Esophagus squamous epithelium (tissue), 5 donors: ENCODE data around the gene USP28. TPM values are rescaled to one million over a fixed set of nuclear protein-coding genes. Genes with fewer than 3 reads are reported as not detected.
"Not testable (repeated sequence)": the region's sequence is repeated elsewhere in the genome, so short reads cannot be mapped to it uniquely, and the experiment has no call there.

Source experiments
- DNase-seq: peaks from one replicate; lab custom pipeline; 2025; lab: John Stamatoyannopoulos, UW
- H3K27ac ChIP-seq, 4 donors: fragments of 200-600 bp; sonication (generic); one replicate each; pipeline ENCODE4 v1.5.1; 2016 to 2019; ENCODE audit warnings: mild to moderate bottlenecking in 1 of 4
- H3K27me3 ChIP-seq, 4 donors: fragments of 200-600 bp; sonication (generic); 1 replicate in 3 of 4; 2 replicates in 1 of 4; pipeline versions ENCODE4 v1.5.1 to v1.6.0; 2017 to 2021; ENCODE audit warnings: antibody characterized with exemption in 1 of 4
- H3K36me3 ChIP-seq, 3 donors: fragments of 200-600 bp; sonication (generic); one replicate each; pipeline ENCODE4 v1.5.1; 2016 to 2019
- H3K4me1 ChIP-seq, 3 donors: fragments of 200-600 bp; sonication (generic); one replicate each; pipeline ENCODE4 v1.5.1; 2017 to 2019
- H3K4me3 ChIP-seq, 4 donors: fragments of 200-600 bp; sonication (generic); 1 replicate in 3 of 4; 2 replicates in 1 of 4; pipeline ENCODE4 v1.5.1; 2016 to 2019; ENCODE audit warnings: mild to moderate bottlenecking in 2 of 4, moderate library complexity in 1 of 4
- H3K9me3 ChIP-seq, 3 donors: fragments of 200-600 bp; sonication (generic); one replicate each; pipeline ENCODE4 v1.5.1; 2016 to 2019
- POLR2A ChIP-seq, 4 donors: fragments of 450-650 bp; IDR thresholded peaks; one replicate each; pipeline ENCODE4 v1.6.1; 2017; ENCODE audit warnings: antibody characterized with exemption in 4 of 4, mild to moderate bottlenecking in 4 of 4, moderate library complexity in 3 of 4
- WGBS, 2 donors: methylation state at CpG; one replicate each; pipeline ENCODE4 v1.1.5; 2018; 5-methylcytosine and 5-hydroxymethylcytosine counted together
- intact Hi-C: fragments of 100-400 bp; cut with DNase I; formaldehyde crosslinking; loops from one replicate; pipeline ENCODE4 v1.15.0; 2022
- total RNA-seq, 4 donors: library from RNA; depleted of rRNA; stranded (reverse); fragments of >200 nt; gene quantifications; one replicate each; pipeline ENCODE4 v1.1.0, GENCODE V29; 2016
- TF ChIP-seq, protein P1 (sequence below), 6 experiments: fragments of 450-650 bp in 4 of 6; fragments of 200-600 bp in 2 of 6; sonication (generic) in 2 of 6; IDR thresholded peaks; one replicate each; pipeline ENCODE4 v1.5.1; 2016 to 2019; ENCODE audit warnings: antibody characterized with exemption in 6 of 6, mild to moderate bottlenecking in 4 of 6, moderate library complexity in 4 of 6
- donor health status: DM: yes; HTN: yes; CAD: no.

The USP28 gene
- total RNA-seq, 4 donors from 2014 or later, result 11.4 to 38.6 (median 16.0) TPM

GRCh38 chr11:113773416-113774173 is 101.8 kb downstream of the USP28 start, which contains the start of gene ZW10:
Gene ZW10, minus strand, starts transcription at chr11:113773692. Its CDS starts 26 bp downstream, at chr11:113773666.
- Histone ChIP-seq H3K27me3 (no peaks in the 10 kb centered on the region), H3K36me3 (peaks cover 0 to 25% (median 2%) of the 10 kb centered on the region in 3 donors), H3K27ac (peak within 1 kb of the TSS; percentile 81 to 92 (median 86)), H3K9me3 (no peaks in the 10 kb centered on the region), H3K4me1 (peaks cover 0 to 41% (median 17%) of the 10 kb centered on the region in 3 donors), H3K4me3 (peak within 1 kb of the TSS; percentile 64 to 90 (median 78))
- TF ChIP-seq, protein P1, sequence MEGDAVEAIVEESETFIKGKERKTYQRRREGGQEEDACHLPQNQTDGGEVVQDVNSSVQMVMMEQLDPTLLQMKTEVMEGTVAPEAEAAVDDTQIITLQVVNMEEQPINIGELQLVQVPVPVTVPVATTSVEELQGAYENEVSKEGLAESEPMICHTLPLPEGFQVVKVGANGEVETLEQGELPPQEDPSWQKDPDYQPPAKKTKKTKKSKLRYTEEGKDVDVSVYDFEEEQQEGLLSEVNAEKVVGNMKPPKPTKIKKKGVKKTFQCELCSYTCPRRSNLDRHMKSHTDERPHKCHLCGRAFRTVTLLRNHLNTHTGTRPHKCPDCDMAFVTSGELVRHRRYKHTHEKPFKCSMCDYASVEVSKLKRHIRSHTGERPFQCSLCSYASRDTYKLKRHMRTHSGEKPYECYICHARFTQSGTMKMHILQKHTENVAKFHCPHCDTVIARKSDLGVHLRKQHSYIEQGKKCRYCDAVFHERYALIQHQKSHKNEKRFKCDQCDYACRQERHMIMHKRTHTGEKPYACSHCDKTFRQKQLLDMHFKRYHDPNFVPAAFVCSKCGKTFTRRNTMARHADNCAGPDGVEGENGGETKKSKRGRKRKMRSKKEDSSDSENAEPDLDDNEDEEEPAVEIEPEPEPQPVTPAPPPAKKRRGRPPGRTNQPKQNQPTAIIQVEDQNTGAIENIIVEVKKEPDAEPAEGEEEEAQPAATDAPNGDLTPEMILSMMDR (IDR thresholded peaks at IDR 0.05), result peak; percentile 76 to 85 (median 81)
- TF ChIP-seq POLR2A (IDR thresholded peaks at IDR 0.05), result peak in 1 of 4 donors; percentile 48
- intact Hi-C loops, result no loop called here
- 0% methylated on average over 14 to 26 of the region's 46 CpGs for WGBS, 2 donors
- DNase-seq, result peak; percentile 68

DNA sequence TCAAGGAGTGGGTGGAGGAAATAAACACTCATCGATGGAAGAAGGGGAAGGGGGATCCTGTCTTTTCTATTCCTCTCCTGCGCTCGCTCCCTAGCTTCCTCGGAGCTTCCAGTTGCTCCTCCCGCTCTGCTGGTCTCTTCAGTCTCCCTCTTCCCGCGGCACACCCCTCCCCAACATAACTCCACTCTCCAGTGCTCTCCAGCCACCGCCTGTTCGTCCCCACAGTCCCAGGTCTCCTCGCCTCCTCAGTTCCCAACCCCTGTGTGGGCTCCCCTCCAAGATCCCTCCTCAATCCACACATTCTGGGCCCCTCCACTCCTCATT is 102.3 kb downstream of the USP28 start:
- Histone ChIP-seq H3K4me3 (peak overlapping the region; percentile 64 to 90 (median 78)), H3K27ac (peak overlapping the region; percentile 81 to 92 (median 86)), H3K36me3 (peaks cover 0 to 30% (median 7%) of the 10 kb centered on the region in 3 donors), H3K9me3 (no peaks in the 10 kb centered on the region), H3K4me1 (peaks cover 0 to 36% (median 11%) of the 10 kb centered on the region in 3 donors), H3K27me3 (no peaks in the 10 kb centered on the region)
- intact Hi-C loops, result no loop called here
- no peak for DNase-seq
- TF ChIP-seq POLR2A (IDR thresholded peaks at IDR 0.05), result no peak
- TF ChIP-seq, protein P1 (IDR thresholded peaks at IDR 0.05), result no peak
- WGBS, 2 donors, result 0 to 3% methylated on average over 10 of the region's 10 CpGs

DNA sequence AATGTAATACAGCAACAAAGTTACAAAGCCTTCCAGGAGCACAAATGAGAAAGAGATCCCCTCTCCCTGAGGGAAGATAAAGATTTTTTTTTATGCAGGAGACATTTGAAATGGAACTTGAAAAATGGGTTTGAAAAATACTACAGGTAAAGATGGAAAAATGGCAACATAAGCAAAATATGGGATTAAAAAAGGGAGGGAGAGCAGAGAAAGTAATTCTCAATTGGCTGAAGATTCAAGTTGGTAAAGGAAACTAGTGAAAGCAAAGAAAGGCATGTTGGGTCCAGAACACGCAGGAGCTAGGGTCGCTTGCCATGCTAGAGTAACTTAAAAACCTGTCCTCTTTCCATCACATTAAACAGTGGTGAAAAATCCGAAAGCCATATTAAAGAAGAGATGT is 103.4 kb downstream of the USP28 start:
- TF ChIP-seq, protein P1 (IDR thresholded peaks at IDR 0.05), result no peak
- no peak for TF ChIP-seq POLR2A (IDR thresholded peaks at IDR 0.05)
- Histone ChIP-seq H3K9me3 (no peaks in the 10 kb centered on the region), H3K4me1 (peaks cover 0 to 26% (median 11%) of the 10 kb centered on the region in 3 donors), H3K36me3 (peaks cover 0 to 41% (median 11%) of the 10 kb centered on the region in 3 donors), H3K4me3 (no peak overlapping the region), H3K27me3 (no peaks in the 10 kb centered on the region), H3K27ac (no peak overlapping the region)
- intact Hi-C loops, result no loop called here
- 49 to 82% methylated on average over 3 of the region's 3 CpGs for WGBS, 2 donors
- DNase-seq, result no peak

- intact Hi-C loops, result no loop called here
- no peak overlapping the region for H3K27ac ChIP-seq
- peaks cover 0 to 6% (median 0%) of the 10 kb centered on the region in 3 donors for H3K4me1 ChIP-seq
- WGBS, 2 donors, result 79 to 80% methylated on average over 2 of the region's 2 CpGs
- TF ChIP-seq, protein P1 (IDR thresholded peaks at IDR 0.05), result no peak
- no peak for TF ChIP-seq POLR2A (IDR thresholded peaks at IDR 0.05)
- DNase-seq, result no peak
- H3K4me3 ChIP-seq, result no peak overlapping the region
- H3K9me3 ChIP-seq, result no peaks in the 10 kb centered on the region
- H3K36me3 ChIP-seq, result peaks cover 0 to 81% (median 13%) of the 10 kb centered on the region in 3 donors
- H3K27me3 ChIP-seq, result no peaks in the 10 kb centered on the region
Measured at GRCh38 chr11:113764527-113765219, 110.7 kb downstream of the USP28 start.

DNA sequence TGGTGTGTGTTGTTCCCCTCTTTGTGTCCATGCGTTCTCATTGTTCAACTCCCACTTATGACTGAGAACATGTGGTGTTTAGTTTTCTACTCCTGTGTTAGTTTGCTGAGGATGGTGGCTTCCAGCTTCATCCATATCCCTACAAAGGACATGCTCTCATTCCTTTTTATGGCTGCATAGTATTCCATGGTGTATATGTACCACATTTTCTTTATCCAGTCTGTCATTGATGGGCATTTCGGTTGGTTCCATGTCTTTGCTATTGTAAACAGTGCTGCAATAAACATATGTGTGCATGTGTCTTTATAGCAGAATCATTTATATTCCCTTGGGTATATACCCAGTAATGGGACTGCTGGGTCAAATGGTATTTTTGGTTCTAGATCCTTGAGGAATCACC is 112.3 kb downstream of the USP28 start:
- H3K27me3 ChIP-seq, H3K4me3 ChIP-seq, DNase-seq, H3K27ac ChIP-seq, H3K9me3 ChIP-seq, intact Hi-C loops: not testable (repeated sequence)
- H3K36me3 ChIP-seq, result peaks cover 0 to 82% (median 14%) of the 10 kb centered on the region in 3 donors
- peaks cover 0 to 18% (median 0%) of the 10 kb centered on the region in 3 donors for H3K4me1 ChIP-seq
- WGBS, 2 donors, result 100% methylated on average over 2 of the region's 2 CpGs
